Adipocyte (in vitro differentiated cells): Measurements from ENCODE around the gene FABP2.
"Not testable (repeated sequence)": the region's sequence is repeated elsewhere in the genome, so short reads cannot be mapped to it uniquely, and the experiment has no call there.

Source experiments
- DNase-seq: peaks from one replicate; pipeline ENCODE4 v3.0.0-alpha.2; 2015; ENCODE audit warnings: low read depth
- H3K27me3 ChIP-seq: replicated peaks from 2 replicates; pipeline ENCODE4 v1.7.0; 2013; ENCODE audit warnings: mild to moderate bottlenecking, low read length, moderate library complexity; ENCODE audit not compliant: control insufficient read depth, insufficient read depth
- H3K36me3 ChIP-seq: 2 replicates; pipeline ENCODE4 v1.7.0; 2013; ENCODE audit warnings: low read length, mild to moderate bottlenecking, moderate library complexity; ENCODE audit not compliant: control insufficient read depth, insufficient read depth, severe bottlenecking
- H3K4me1 ChIP-seq: 2 replicates; pipeline ENCODE4 v1.7.0; 2013; ENCODE audit warnings: mild to moderate bottlenecking, low read length, moderate library complexity; ENCODE audit not compliant: control insufficient read depth, insufficient read depth
- H3K4me3 ChIP-seq: 2 replicates; pipeline ENCODE4 v1.7.0; 2013; ENCODE audit warnings: mild to moderate bottlenecking, low read length, moderate library complexity
- H3K9ac ChIP-seq: 2 replicates; pipeline ENCODE4 v1.7.0; 2013; ENCODE audit warnings: mild to moderate bottlenecking, low read length, moderate library complexity
- H3K9me3 ChIP-seq: 2 replicates; pipeline ENCODE4 v1.7.0; 2013; ENCODE audit warnings: mild to moderate bottlenecking, low read length, moderate library complexity; ENCODE audit not compliant: control insufficient read depth

Gene FABP2

DNA sequence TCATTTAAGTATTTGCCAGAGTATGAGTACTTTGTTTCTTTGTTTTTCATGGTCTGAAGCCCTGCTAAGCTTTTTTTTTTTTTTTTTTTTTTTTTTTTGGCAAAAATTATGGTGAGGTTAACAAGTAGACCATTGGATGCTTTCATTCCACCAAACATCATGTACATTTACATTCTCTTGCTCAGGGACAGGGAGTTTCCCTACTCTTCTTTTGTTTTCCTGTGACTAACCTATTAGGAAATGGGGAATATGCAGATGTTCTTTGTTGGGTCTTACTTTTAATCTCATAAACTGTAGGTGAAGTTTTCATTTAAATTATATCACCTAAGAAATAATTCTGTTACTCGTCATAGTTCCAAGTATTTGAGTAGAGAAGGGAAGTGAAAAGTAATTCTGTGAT is 26.2 kb upstream of the FABP2 start:
- H3K27me3 ChIP-seq, H3K9me3 ChIP-seq: not testable (repeated sequence)

GRCh38 chr4:119343293-119343692 is 21.4 kb upstream of the FABP2 start:
- H3K9me3 ChIP-seq, H3K36me3 ChIP-seq, H3K4me1 ChIP-seq, H3K27me3 ChIP-seq, H3K9ac ChIP-seq, H3K4me3 ChIP-seq, DNase-seq: not testable (repeated sequence)

More for the DNA sequence above, 26.2 kb upstream of the FABP2 start:
- not testable (repeated sequence) for H3K9ac ChIP-seq, H3K4me3 ChIP-seq, DNase-seq, H3K36me3 ChIP-seq, H3K4me1 ChIP-seq

GRCh38 chr4:119339895-119340294 is 18.0 kb upstream of the FABP2 start:
- H3K9ac ChIP-seq, H3K4me1 ChIP-seq, H3K27me3 ChIP-seq, H3K36me3 ChIP-seq, H3K9me3 ChIP-seq, DNase-seq, H3K4me3 ChIP-seq: not testable (repeated sequence)

GRCh38 chr4:119337010-119337409 is 15.1 kb upstream of the FABP2 start:
- no peak overlapping the region for H3K4me3 ChIP-seq
- peak; percentile 38 for DNase-seq
- H3K36me3 ChIP-seq: no peaks in the 10 kb centered on the region
- H3K27me3 ChIP-seq: no peaks in the 10 kb centered on the region
- H3K9me3 ChIP-seq: no peaks in the 10 kb centered on the region
- no peaks in the 10 kb centered on the region for H3K4me1 ChIP-seq
- H3K9ac ChIP-seq: no peak overlapping the region

- H3K4me3 ChIP-seq, H3K9ac ChIP-seq, H3K36me3 ChIP-seq, H3K9me3 ChIP-seq, H3K4me1 ChIP-seq, H3K27me3 ChIP-seq, DNase-seq: not testable (repeated sequence)
Observed at GRCh38 chr4:119336332-119336979, 14.5 kb upstream of the FABP2 start.

DNA sequence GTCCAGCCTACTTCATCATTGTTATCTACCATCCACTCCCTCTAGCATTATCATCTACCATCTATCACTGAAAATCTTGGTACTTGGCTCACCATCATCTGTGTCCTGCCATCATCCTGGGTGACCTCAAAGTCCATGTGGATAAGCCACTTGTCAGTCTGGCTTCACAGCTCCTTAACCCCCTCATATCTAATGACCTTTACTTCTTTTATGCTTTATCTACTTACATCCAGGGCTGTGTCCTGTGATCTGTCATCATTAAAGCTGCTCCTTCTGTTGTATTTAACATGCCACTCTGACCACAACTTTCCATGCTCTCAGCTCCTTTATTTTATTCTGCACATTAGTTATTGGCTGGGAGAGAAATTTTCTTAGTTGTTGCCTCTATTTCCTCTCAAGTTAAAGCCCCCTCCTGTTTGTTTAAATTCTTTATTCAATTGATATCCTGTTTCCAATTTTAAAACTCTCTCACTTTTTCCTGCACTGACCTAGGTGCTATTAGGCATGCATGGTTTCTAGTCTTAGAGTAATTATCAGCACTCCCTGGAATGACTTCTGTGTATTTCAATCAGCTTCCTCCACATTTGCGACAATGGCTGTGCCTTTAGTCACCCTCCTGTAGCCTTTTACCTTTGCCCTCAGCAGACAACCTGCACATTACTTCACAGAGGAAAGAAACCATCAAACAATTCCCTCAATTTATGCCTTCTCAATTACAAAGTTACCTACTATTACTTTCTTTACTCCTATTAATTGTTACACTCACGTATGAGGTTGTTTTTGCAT is 8.1 kb upstream of the FABP2 start:
- Histone ChIP-seq H3K4me1 (no peaks in the 10 kb centered on the region), H3K9ac (no peak overlapping the region), H3K9me3 (no peaks in the 10 kb centered on the region), H3K27me3 (no peaks in the 10 kb centered on the region), H3K4me3 (no peak overlapping the region), H3K36me3 (no peaks in the 10 kb centered on the region)
- DNase-seq: no peak

- H3K4me1 ChIP-seq: no peaks in the 10 kb centered on the region
- H3K27me3 ChIP-seq: no peaks in the 10 kb centered on the region
- no peak for DNase-seq
- H3K9ac ChIP-seq: no peak overlapping the region
- H3K9me3 ChIP-seq: no peaks in the 10 kb centered on the region
- no peak overlapping the region for H3K4me3 ChIP-seq
- H3K36me3 ChIP-seq: no peaks in the 10 kb centered on the region
Observed at GRCh38 chr4:119328695-119329094, 6.8 kb upstream of the FABP2 start.

GRCh38 chr4:119317990-119318389 is 3.9 kb downstream of the FABP2 start:
- no peaks in the 10 kb centered on the region for H3K27me3 ChIP-seq
- H3K9ac ChIP-seq: no peak overlapping the region
- no peak overlapping the region for H3K4me3 ChIP-seq
- peaks cover 38% of the 10 kb centered on the region for H3K4me1 ChIP-seq
- peak; percentile 37 for DNase-seq
- H3K9me3 ChIP-seq: no peaks in the 10 kb centered on the region
- no peaks in the 10 kb centered on the region for H3K36me3 ChIP-seq

- Histone ChIP-seq H3K27me3 (no peaks in the 10 kb centered on the region), H3K36me3 (no peaks in the 10 kb centered on the region), H3K9ac (peak overlapping the region; percentile 41), H3K4me1 (peaks cover 37% of the 10 kb centered on the region), H3K4me3 (no peak overlapping the region), H3K9me3 (no peaks in the 10 kb centered on the region)
- DNase-seq: peak; percentile 45
Observed at GRCh38 chr4:119315036-119315435, 6.9 kb downstream of the FABP2 start.

GRCh38 chr4:119314356-119314755 is 7.6 kb downstream of the FABP2 start:
- Histone ChIP-seq H3K36me3 (no peaks in the 10 kb centered on the region), H3K9ac (peak overlapping the region; percentile 41), H3K27me3 (no peaks in the 10 kb centered on the region), H3K4me1 (peaks cover 37% of the 10 kb centered on the region), H3K9me3 (no peaks in the 10 kb centered on the region), H3K4me3 (no peak overlapping the region)
- DNase-seq: peak; percentile 88

GRCh38 chr4:119313237-119313636 is 8.7 kb downstream of the FABP2 start:
- Histone ChIP-seq H3K27me3 (no peaks in the 10 kb centered on the region), H3K9ac (no peak overlapping the region), H3K4me3 (no peak overlapping the region), H3K4me1 (peaks cover 31% of the 10 kb centered on the region), H3K9me3 (no peaks in the 10 kb centered on the region), H3K36me3 (no peaks in the 10 kb centered on the region)
- DNase-seq: no peak
